Left cardiac atrium (tissue), 4 donors: ENCODE results near the gene TSPAN9. TPM values are rescaled to one million over a fixed set of nuclear protein-coding genes. Genes with fewer than 3 reads are reported as not detected.
A peak's percentile ranks its signal among the peaks of the same experiment; 100 is the strongest.

Source experiments
- ATAC-seq, 2 donors: fragments of 200-7000 bp; cut with Tn5 transposase; one replicate each; pipeline ENCODE4 v1.9.1; 2020; ENCODE audit warnings: mild to moderate bottlenecking in 2 of 2, moderate library complexity in 2 of 2
- DNase-seq: peaks from one replicate; pipeline ENCODE4 v3.0.0-alpha.2; 2020
- intact Hi-C, 2 donors: fragments of 100-400 bp; cut with DNase I; formaldehyde crosslinking; loops; one replicate each; pipeline versions ENCODE4 v1.14.1 to v1.15.1; 2022 to 2023
- total RNA-seq, 2 donors: library from RNA; stranded (reverse); fragmentation: NEBNext Ultra II Directional; extraction: Animal tissue kit (Norgen Biotek cat#: 25700); gene quantifications; one replicate each; pipeline ENCODE4 v1.2.1, GENCODE V29; 2021
- donor health status: DM: no; HTN: yes; CAD: no.
- donor health status: DM: no; HTN: yes; CAD: no; lungs with severe emphysema.
- donor health status: DM: yes; HTN: yes; CAD: no.
- donor health status: Dilated cardiomyopathy.

TSPAN9 gene
- total RNA-seq, 2 donors from 2014 or later, result 125 to 201 TPM

DNA sequence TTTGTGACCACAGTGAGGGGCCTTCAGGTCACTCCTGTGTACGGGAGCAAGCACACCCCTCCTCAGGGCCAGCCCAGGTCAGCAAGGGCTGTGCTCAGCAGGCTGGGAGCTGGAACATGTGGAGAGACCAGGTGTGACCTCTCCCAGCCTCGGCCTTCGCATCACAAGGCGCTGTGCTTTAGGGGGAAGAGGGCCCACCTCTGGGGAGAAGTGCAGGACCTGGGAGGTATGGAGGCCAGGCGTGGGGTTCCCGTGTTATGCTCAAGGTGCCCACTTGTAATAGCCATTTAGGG is 219.2 kb downstream of the TSPAN9 start:
- DNase-seq, result no peak
- intact Hi-C loops, result no loop called here
- no peak for ATAC-seq

DNA sequence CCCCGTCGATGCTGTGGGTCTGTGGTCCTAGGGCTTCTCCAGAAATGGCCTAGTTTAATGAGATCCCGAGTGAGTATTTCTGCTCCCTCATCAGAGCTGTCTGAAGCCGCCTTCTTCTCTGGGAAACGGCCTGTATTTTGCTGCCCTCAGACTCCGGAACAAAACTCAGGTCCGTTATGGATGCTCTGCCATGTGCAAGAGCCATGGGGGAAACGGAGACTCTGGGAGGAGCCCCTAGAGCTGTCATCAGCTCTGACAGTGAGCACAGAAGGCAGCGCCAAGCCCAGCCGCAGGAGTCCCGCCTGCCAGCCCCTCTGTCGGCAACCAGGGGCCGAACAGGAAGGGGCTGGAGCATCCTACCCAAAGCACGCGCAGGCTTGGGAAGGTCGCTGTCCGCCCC is 221.4 kb downstream of the TSPAN9 start:
- DNase-seq (no peak), ATAC-seq (no peak)
- intact Hi-C loops, result no loop called here

DNA sequence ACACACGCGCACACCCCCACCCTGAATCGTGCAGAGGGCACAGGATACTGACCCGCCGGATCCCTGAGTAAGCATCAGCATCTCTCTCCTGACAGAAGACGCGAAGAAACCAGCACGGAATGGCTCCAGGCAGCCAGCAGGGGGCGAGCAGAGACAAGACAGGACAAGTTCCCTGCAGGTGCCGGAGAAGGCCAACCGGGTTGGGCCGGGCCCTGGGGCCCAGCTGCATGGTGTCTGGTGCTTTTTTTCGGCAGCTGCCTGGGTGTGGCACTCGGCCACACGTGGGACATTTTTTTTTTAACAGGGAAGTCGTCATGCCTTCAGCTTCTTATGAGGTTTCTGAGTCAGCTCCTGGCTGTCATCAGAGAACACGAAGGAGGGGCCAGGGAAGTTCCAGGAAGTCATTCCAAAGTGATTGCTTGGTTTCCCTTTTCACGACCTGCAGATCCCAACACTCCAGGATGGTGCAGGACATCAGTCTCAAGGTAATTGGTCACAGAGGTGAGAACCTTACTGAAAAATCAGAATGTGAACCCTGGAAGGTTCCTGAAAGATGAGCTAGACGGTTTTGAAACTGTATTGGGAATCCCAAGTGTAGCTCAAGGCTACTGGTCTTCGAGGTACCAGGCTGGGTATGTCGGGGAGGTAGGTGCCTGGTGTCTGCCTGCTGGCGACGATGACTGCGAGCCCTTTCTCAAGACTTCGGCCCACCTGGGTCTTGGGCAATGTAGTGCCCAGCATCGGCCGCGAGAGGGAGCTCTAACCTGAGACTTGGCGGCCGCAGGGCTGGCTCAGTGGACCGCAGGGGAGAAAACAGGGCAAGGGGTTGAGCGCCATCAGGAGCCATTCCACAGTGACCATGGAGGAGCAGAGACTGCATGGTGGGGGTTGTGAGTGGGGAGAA is 223.0 kb downstream of the TSPAN9 start:
- intact Hi-C loops, result loop anchor here (2.0 to 10.0 kb wide), 5 partner anchors 345 to 503 kb away; no protein-coding TSS in a partner anchor
- ATAC-seq (peak; percentile 59 to 80), DNase-seq (peak; percentile 92)

DNA sequence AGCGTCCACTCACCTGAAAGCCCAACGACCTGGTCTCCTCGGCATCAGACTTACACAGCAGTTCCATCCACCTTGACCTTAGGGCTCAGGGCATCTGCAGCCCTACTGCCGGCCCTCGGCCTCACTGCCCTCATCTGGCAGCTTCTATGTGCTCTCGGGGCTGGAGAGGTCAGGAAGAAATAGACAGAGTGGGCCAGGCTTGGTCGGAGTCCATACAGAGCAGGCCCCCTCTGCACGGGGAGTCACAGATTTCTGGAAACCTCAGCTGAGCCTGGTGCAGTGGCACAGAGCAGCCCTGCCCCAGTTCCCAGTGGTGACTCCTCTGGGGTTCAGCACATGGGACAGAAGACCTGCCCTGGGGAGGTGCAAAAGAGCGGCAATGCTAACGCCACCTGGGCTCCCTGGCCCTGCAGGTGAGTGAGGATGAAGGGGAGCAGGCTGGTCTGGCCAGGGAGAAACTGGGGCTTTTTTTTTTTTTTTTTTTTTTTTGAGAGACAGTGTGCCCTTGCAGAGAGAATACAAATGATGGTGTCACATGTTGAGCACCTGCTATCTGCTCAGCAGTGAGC is 223.7 kb downstream of the TSPAN9 start:
- intact Hi-C loops, result loop anchor here (2.0 to 10.0 kb wide), 5 partner anchors 344 to 502 kb away; no protein-coding TSS in a partner anchor
- no peak for ATAC-seq

DNA sequence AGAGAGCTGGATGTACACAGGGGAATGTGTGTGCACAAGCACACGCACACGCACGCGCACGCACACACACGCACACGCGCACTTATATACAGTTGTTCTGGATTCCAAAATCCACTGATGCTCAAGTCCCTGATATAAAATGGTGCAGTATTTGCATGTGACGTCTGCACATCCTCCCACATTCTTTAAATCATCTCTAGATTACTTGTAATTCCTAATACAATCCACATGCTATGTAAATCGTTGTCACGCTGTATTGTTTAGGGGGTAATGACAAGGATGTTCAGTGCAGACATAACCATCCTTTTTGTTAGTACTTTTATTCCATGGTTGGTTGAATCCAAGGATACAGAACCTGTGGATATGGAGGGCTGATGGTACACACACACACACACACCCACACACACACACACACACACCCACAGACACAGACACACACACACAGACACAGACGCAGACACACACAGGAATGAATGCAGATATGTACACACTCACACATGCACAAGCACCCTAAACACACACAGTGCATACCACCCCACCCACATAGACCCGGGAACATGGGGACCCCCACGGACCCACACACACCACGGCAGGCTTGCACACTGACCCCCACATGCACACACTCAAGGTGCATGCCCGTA is 225.3 kb downstream of the TSPAN9 start:
- ATAC-seq (no peak), DNase-seq (no peak)
- intact Hi-C loops, result loop anchor here (5.0 to 10.0 kb wide), 4 partner anchors 342 to 500 kb away; no protein-coding TSS in a partner anchor

More for the DNA sequence above, 223.7 kb downstream of the TSPAN9 start:
- no peak for DNase-seq

DNA sequence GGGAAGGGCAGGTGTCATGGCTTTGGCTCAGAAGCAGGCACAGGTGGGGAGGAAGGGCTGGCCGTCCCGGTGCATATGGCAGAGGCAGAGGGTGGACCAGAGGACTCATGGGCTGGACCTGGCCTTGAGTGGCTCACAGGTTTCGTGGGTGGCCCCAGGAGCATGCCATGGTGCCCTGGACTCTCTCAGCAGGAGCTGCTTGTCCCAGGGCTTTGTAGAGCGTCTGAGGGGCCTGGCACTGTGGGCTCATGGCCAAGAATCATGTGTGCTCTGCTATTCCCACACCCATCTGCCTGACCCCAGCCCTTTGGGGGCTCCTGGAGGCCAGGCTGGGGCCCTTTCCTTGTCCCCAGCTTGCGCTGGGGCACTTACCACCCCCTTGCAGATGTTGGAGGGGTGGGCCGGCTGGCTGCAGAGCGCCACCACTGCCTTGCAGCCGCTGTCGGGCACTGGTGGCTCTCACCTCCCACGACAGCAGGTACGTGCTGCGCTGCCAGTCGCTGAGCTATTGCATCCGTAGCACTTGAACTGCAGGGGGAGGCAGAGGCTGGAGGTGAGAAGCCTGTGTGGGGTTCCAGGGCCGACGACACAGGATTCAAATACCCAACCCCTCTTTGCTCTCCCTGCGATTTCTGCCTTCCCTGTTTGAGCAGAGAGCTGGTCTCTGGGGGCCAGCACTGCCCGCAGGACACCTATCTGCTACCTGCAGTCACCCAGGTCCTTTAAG is 226.4 kb downstream of the TSPAN9 start:
- intact Hi-C loops, result loop anchor here (5.0 to 10.0 kb wide), 4 partner anchors 341 to 499 kb away; no protein-coding TSS in a partner anchor
- DNase-seq, result no peak

DNA sequence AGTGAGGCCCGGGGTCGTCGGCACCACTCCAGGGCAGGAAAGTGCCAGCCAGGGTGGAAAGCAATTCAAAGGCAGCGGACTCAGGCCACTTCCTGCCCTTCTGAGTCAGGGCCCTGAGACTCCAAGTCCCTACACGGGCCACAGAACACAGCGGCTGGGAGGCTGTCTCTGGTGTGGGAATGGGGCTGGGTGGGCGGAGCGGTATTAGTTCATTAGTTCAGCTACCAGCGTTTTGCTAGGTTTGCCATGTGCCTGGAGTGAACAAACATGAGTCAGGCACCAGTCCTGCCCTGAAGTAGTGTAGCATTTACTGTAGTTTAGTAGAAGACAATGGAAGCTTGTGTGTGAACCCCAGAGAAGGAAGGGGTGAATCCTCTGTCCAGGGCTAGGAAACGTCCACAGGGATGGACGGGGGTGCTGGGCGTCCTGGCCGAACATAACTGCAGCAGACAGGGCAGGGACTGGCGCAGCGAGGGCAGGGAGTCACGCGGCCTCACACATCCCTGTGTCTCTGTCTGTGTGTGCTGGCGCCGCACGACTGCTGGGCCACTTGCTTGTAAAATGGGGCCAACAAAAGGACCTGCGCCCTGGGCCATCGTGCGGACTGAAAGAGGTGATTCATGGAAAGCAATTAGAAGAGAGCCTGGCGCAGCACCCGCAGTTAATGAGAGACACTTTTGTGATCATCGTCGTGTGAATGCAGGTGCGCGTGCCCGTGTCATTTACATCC is 227.4 kb downstream of the TSPAN9 start:
- no peak for DNase-seq
- intact Hi-C loops, result loop anchor here (5.0 to 10.0 kb wide), 4 partner anchors 340 to 498 kb away; no protein-coding TSS in a partner anchor
- ATAC-seq, result no peak

More for the DNA sequence above, 226.4 kb downstream of the TSPAN9 start:
- ATAC-seq, result no peak

DNA sequence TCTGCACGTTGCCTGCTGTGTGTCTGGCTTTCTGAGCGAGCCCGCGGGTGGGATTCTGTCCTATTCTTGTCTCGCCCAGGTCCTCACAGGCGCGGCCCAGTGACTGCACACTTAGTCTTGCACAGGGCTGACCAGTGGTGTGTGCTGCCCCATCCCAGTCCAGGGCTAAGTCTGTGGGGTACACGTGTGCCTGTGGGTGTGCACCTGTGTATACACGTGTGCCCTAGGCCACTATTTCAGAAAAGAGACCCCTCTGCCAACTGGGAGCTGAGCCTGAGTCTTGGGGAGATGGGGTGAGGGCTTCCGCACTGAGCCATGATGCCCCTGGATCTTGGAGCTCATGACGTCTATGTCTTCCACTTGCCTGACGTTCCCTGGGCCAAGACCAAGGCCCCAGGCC is 228.3 kb downstream of the TSPAN9 start:
- no peak for DNase-seq
- no peak for ATAC-seq
- intact Hi-C loops, result loop anchor here in 1 of 2 donors (10.0 kb wide), 2 partner anchors 339 to 469 kb away; no protein-coding TSS in a partner anchor

DNA sequence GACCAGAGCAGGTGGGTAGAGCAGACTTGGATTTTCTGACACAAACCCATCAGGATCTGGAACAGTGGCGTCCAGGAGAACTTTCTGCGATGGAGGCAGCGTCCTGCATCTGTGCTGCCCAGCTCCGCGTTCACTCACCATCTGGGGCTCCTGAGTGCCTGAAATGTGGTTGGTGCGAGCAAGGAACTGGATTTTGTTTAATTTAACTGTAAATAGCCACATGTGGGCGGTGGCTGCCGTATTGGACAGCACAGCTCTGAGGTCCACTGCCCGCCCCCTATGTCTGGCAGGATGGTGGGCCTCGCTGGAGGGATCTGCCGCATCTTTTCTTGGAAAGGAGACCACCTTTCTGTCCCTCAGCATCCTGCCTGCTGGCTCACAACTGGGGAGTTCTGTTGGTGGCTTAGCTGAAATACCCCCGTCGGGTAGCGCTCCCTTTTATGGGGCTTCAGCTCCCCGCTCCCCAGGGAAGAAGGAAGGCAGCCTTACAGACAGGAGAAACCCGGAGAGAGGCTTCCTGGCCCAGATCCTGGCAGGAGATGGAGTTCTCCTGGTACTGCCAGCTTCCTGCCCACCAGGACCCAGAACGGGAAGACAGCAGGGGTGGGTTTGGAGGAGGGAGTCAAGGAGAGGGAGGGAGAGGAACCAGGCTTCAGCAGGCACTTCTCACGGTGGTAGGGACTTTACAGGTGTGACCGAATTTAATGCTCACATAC is 228.9 kb downstream of the TSPAN9 start:
- ATAC-seq, result no peak
- DNase-seq, result no peak
- intact Hi-C loops, result loop anchor here in 1 of 2 donors (10.0 kb wide), 2 partner anchors 339 to 469 kb away; no protein-coding TSS in a partner anchor

DNA sequence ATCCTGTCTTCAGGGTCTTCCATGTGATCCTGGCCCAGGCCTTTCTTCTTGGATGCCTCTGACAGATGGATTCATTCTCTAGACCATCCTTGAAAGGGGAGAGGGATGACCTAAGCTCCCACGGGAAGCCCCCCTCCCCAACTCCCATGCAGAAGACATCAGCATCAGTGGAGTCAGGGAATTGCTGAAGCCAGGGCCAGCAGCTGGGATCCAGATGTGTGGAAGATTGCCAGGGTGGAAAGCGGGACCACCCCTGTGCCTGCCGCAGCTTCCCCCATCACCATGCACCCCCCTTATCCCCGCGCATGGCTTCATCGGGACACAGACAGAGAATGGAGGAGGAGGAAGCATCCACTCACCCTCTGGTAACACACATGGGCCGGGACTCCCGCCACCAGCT is 230.2 kb downstream of the TSPAN9 start:
- DNase-seq (no peak), ATAC-seq (no peak)
- intact Hi-C loops, result loop anchor here in 1 of 2 donors (10.0 kb wide), 2 partner anchors 337 to 467 kb away; no protein-coding TSS in a partner anchor

DNA sequence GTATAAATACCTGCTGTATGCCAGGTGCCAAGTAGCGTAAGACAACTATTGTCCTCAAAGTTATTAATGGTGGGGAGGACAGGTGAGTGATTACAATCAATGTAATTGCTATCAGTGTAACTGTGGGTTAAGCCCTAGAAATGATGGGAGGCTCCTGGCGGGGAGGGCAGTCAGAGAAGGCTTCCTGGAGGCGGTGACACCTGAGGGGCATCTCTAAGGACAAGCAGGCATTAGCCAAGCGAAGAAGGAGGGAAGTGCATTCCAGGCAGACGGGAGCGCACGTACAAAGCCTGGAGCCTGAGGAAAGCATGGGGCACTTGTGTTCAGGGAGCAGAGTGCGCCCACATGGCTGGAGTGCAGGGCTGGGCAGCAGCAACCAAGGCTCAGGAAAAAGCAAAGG is 230.9 kb downstream of the TSPAN9 start:
- intact Hi-C loops, result loop anchor here in 1 of 2 donors (10.0 kb wide), 2 partner anchors 337 to 467 kb away; no protein-coding TSS in a partner anchor
- no peak for ATAC-seq
- DNase-seq, result no peak

DNA sequence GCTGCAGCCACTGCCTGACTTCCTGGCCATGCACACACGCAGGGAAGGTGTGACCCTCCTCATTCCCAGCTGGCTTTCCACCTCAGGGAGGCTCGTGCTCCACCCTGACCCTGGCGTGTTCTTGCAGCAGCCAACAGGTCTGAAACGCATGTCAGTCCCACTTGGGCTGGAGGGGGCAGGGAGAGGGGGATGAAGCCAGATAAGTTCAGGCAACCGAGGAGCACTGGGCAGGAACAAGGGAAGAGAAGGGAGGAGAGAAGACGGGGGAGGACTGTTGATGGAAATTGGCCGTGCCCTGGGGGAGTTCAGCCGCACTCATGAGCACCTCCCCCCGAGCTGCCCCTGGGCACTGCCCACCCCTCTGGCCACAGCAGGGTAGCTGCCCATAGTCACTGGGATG is 231.4 kb downstream of the TSPAN9 start:
- DNase-seq (no peak), ATAC-seq (no peak)
- intact Hi-C loops, result loop anchor here in 1 of 2 donors (10.0 kb wide), 2 partner anchors 336 to 466 kb away; no protein-coding TSS in a partner anchor

DNA sequence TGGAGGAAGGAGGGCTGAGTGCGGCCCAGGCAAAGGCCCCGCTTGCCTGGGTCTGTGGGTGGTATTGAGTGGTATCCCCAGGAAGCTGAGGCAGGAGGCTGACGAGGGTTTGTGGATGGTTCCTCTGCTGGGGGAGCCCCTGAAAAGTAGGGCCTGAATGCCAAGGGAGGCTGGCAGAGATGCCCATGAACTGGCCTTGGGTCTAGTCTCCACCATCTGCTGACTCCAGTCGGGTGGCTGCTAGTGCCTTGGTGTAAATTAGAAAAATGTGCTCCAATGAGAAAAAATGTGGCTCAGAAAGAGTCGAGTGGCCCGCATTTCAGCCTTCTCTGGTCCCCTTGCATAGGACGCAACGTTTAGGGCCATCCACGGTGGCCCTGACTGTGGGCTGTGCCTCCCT is 232.6 kb downstream of the TSPAN9 start:
- no peak for DNase-seq
- ATAC-seq, result no peak
- intact Hi-C loops, result loop anchor here (10.0 kb wide), 3 partner anchors 125 to 465 kb away; no protein-coding TSS in a partner anchor

DNA sequence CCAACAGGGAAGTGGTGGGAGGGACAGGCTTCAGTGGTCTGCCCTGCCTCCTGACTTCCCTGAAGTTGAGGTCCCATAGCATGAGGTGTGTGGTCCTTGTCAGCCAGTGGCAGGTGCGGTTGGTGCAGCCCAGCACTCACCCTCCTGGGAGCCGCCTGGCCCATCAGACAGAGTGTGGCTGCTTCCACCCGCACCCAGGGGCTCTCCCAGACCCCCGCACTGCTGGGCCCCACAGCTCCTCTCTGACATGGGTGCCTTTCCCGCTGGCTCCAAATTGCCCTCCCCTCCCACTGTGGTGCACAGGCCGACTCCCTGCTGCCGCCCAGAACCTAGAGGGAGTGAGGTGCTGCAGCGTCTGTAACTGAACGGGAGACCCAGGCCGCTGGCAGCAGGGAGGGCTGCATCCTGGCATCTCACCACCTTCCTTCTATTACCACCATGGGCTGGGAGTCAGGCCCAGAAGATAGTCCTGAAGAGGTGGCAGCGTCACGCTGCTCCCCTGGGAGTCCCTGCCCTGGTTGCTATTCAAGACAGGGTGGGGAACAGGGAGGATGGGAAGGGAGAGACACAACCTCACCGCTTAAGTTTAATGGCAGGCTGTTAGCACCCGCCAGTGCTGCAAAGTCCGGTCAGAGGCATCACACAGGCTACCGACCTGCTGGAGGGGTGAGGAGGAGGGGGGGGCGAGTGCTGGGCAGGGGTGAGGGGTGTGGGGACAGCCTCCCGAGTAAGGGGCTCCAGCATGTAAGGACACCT is 233.3 kb downstream of the TSPAN9 start:
- ATAC-seq (no peak), DNase-seq (no peak)
- intact Hi-C loops, result loop anchor here in 1 of 2 donors (10.0 kb wide), 1 partner anchor 124 kb away; no protein-coding TSS in a partner anchor

DNA sequence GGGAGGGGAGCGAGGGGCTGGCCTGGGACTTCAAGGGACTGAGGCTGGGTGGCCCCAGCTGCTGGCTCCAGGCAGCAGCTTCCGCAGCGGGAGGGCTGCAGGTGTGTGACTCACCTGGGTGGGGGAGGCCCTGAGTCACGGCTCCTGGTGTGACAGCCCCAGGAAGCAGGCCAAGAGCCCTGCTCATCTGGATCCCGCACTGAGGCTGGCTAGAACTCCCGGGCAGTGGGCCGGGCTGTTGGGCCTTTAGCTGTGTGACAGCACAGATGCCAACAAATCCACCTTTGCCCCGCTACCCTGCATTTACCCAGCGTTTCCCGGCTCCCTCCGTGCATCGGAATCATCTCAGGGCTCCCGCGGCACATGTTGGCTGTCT is 233.8 kb downstream of the TSPAN9 start:
- no peak for ATAC-seq
- intact Hi-C loops, result loop anchor here in 1 of 2 donors (10.0 kb wide), 1 partner anchor 124 kb away; no protein-coding TSS in a partner anchor
- DNase-seq, result no peak

DNA sequence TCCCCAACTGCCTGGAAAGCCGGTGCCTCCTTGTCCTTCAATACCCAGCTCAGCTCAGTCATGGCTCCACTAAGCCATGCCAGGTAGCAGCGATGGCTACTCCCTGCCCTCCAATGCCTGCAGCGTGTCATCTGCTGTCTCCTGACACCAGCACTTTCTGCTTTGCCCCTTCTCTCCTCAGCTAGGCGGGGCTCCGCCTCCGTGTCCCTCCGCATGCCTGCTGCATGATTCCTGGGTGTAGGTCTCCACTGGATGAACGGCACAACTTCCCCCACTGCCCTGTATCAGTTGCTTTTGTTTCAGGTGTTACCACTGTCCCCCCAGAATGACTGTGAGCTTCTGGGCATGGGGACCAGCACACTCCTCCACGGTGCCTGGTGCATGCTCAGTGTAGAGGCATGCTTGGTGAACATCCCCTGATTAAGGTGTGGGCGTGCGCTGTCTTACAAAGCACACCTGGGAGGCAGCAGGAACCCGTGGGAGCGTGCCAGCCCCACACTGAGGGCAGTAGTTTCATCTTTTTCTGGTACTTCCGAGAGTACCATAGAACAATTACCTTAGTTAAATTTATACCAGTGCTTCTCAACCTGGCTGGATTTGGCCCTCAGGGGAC is 234.4 kb downstream of the TSPAN9 start:
- intact Hi-C loops, result loop anchor here in 1 of 2 donors (10.0 kb wide), 1 partner anchor 123 kb away; no protein-coding TSS in a partner anchor
- DNase-seq, result no peak
- no peak for ATAC-seq
